HS-27A (cell line): ENCODE results near the gene CCT8L2.
"Not testable (repeated sequence)": the region's sequence is repeated elsewhere in the genome, so short reads cannot be mapped to it uniquely, and the experiment has no call there.

Source experiments
- DNase-seq: peaks from one replicate; pipeline ENCODE4 v3.0.0-alpha.2; 2012; ENCODE audit warnings: low read depth, missing footprints

Gene CCT8L2

GRCh38 chr22:16595251-16595650, 2.6 kb upstream of the CCT8L2 start:
- not testable (repeated sequence) for DNase-seq

GRCh38 chr22:16594026-16594425, 1.4 kb upstream of the CCT8L2 start:
- no peak for DNase-seq

GRCh38 chr22:16592231-16592630, 379 bp downstream of the CCT8L2 start:
- DNase-seq, result not testable (repeated sequence)

GRCh38 chr22:16591136-16591535, 1.5 kb downstream of the CCT8L2 start:
- not testable (repeated sequence) for DNase-seq

GRCh38 chr22:16586991-16587390, 5.6 kb downstream of the CCT8L2 start:
- no peak for DNase-seq

GRCh38 chr22:16586170-16586569, 6.4 kb downstream of the CCT8L2 start:
- no peak for DNase-seq

GRCh38 chr22:16580872-16581271, 11.7 kb downstream of the CCT8L2 start:
- not testable (repeated sequence) for DNase-seq

GRCh38 chr22:16569240-16569834, 23.3 kb downstream of the CCT8L2 start:
- not testable (repeated sequence) for DNase-seq

- no peak for DNase-seq
Observed at GRCh38 chr22:16568425-16568758, 24.2 kb downstream of the CCT8L2 start.

GRCh38 chr22:16567617-16568424, 24.8 kb downstream of the CCT8L2 start:
- DNase-seq, result not testable (repeated sequence)

GRCh38 chr22:16566421-16567151, 26.0 kb downstream of the CCT8L2 start:
- DNase-seq, result not testable (repeated sequence)

GRCh38 chr22:16565585-16566420, 26.8 kb downstream of the CCT8L2 start:
- not testable (repeated sequence) for DNase-seq

- not testable (repeated sequence) for DNase-seq
Observed at GRCh38 chr22:16564837-16565584, 27.6 kb downstream of the CCT8L2 start.

GRCh38 chr22:16563555-16564520, 28.8 kb downstream of the CCT8L2 start:
- DNase-seq, result no peak

GRCh38 chr22:16562711-16563554, 29.7 kb downstream of the CCT8L2 start:
- no peak for DNase-seq

- not testable (repeated sequence) for DNase-seq
Observed at GRCh38 chr22:16561093-16561658, 31.4 kb downstream of the CCT8L2 start.

- DNase-seq, result not testable (repeated sequence)
Observed at GRCh38 chr22:16560651-16561050, 32.0 kb downstream of the CCT8L2 start.

GRCh38 chr22:16559996-16560395, 32.6 kb downstream of the CCT8L2 start:
- not testable (repeated sequence) for DNase-seq
